ENCODE data around the gene MYH9.

DNA sequence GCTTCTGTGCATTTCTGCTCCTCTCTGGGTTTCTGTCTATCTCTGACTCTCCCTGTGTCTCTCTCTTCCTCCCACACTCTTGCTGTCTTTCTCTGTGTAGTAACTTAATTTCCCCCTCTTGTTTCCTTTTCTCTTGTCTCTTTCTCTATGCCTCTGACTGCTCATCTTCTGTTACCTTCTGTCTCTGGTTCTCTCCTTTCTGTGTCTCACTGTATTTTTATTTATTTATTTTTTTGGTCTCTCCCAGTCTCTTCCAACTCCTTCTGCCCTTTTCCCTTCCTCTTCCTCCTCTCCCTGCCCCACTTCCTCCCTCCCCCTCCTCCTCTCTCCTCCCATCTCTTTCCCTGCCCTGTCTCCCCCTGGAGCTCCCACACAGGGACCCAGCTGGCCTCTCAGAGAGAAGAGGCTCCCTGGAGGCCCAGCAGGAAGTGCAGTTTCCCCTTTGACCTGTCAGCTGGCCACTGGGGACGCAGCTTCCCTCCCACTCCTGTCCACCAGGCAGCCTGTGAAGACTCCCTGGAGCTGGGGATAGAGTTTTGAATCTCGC, 38.3 kb upstream of the MYH9 start:
- TF ChIP-seq, protein P1, sequence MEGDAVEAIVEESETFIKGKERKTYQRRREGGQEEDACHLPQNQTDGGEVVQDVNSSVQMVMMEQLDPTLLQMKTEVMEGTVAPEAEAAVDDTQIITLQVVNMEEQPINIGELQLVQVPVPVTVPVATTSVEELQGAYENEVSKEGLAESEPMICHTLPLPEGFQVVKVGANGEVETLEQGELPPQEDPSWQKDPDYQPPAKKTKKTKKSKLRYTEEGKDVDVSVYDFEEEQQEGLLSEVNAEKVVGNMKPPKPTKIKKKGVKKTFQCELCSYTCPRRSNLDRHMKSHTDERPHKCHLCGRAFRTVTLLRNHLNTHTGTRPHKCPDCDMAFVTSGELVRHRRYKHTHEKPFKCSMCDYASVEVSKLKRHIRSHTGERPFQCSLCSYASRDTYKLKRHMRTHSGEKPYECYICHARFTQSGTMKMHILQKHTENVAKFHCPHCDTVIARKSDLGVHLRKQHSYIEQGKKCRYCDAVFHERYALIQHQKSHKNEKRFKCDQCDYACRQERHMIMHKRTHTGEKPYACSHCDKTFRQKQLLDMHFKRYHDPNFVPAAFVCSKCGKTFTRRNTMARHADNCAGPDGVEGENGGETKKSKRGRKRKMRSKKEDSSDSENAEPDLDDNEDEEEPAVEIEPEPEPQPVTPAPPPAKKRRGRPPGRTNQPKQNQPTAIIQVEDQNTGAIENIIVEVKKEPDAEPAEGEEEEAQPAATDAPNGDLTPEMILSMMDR (conservative IDR thresholded peaks at IDR 0.05; ENCODE audit: low read length) = no peak
- no peak for TF ChIP-seq EZH2phosphoT487 (IDR thresholded peaks at IDR 0.05; ENCODE audit: borderline replicate concordance, low read depth, low read length)
